Breast epithelium (tissue), 3 donors: ENCODE results near the gene CHMP1A.

Source experiments
- CTCF ChIP-seq, 3 donors: fragments of 450-650 bp; IDR thresholded peaks; one replicate each; pipeline ENCODE4 v1.5.1; 2016 to 2017; ENCODE audit warnings: antibody characterized with exemption in 3 of 3, mild to moderate bottlenecking in 3 of 3, moderate library complexity in 3 of 3
- POLR2A ChIP-seq: fragments of 450-650 bp; IDR thresholded peaks from one replicate; pipeline ENCODE4 v1.6.1; 2016; ENCODE audit warnings: antibody characterized with exemption, mild to moderate bottlenecking, moderate library complexity
- POLR2AphosphoS5 ChIP-seq, 3 donors: sonication (generic); formaldehyde crosslinking; IDR thresholded peaks; one replicate each; pipeline ENCODE4 v1.6.1; 2017; ENCODE audit warnings: antibody characterized with exemption in 3 of 3

GRCh38 chr16:89619840-89620239 lies 37.7 kb downstream of the CHMP1A start:
- TF ChIP-seq POLR2A = no peak
- TF ChIP-seq CTCF (IDR thresholded peaks at IDR 0.05) = no peak
- TF ChIP-seq POLR2AphosphoS5 (IDR thresholded peaks at IDR 0.05) = no peak
